Measurements from ENCODE around the gene SP4.

- TF ChIP-seq POLR2A (IDR thresholded peaks at IDR 0.05) (no peak), CTCF (IDR thresholded peaks at IDR 0.05) (no peak), POLR2AphosphoS5 (IDR thresholded peaks at IDR 0.05) (no peak)
Measured at GRCh38 chr7:21514062-21514461, 86.2 kb downstream of the SP4 start.

All from prostate gland (tissue), 2 donors.